Caco-2 (cell line): ENCODE data around the gene PPP2R5C. TPM values are rescaled to one million over a fixed set of nuclear protein-coding genes. Genes with fewer than 3 reads are reported as not detected.

ENCODE experiments used
- BruUV-seq: library from RNA; stranded (reverse); fragments of 400-500 nt; replicated peaks from 2 replicates; lab custom pipeline; 2021; lab: Mats Ljungman, UMichigan
- CTCF ChIA-PET: fragments of 300-600 bp; sonication (Branson Sonifier 250); formaldehyde crosslinking; loops from one replicate; lab custom pipeline; 2022; ENCODE audit warnings: antibody characterized with exemption; lab: Charles Lee
- POLR2A ChIA-PET: fragments of 300-600 bp; sonication (Branson Sonifier 250); formaldehyde crosslinking; loops from one replicate; lab custom pipeline; 2022; ENCODE audit warnings: antibody characterized with exemption; lab: Charles Lee
- DNase-seq, 2 experiments: peaks; one replicate each; pipeline versions ENCODE4 v3.0.0 to v3.0.0-alpha.2; 2020 to 2022
- H3K27me3 ChIP-seq: replicated peaks from 2 replicates; pipeline ENCODE4 v1.6.0; 2011; ENCODE audit warnings: low read length; ENCODE audit not compliant: control insufficient read depth, insufficient read depth
- H3K36me3 ChIP-seq: 2 replicates; pipeline ENCODE4 v1.5.1; 2011; ENCODE audit warnings: low read length; ENCODE audit not compliant: control insufficient read depth, insufficient read depth
- H3K4me1 ChIP-seq: fragments of 250-450 bp; sonication (Bioruptor Pico); 2 replicates; pipeline ENCODE4 v1.5.1; 2020; ENCODE audit warnings: mild to moderate bottlenecking
- H3K4me3 ChIP-seq: 2 replicates; pipeline ENCODE4 v1.5.1; 2011; ENCODE audit warnings: low read depth, mild to moderate bottlenecking, control low read depth, low read length
- H3K9me3 ChIP-seq: fragments of 250-450 bp; sonication (Bioruptor Pico); 2 replicates; pipeline ENCODE4 v1.5.1; 2020; ENCODE audit warnings: mild to moderate bottlenecking, moderate library complexity
- H3K27ac Mint-ChIP-seq: one replicate; pipeline ENCODE4 v1.8.0; 2022; ENCODE audit warnings: mixed read lengths; ENCODE audit not compliant: unreplicated experiment
- H3K27me3 Mint-ChIP-seq: one replicate; pipeline ENCODE4 v1.8.0; 2022; ENCODE audit warnings: mixed read lengths; ENCODE audit not compliant: insufficient read depth, unreplicated experiment
- H3K36me3 Mint-ChIP-seq: one replicate; pipeline ENCODE4 v1.8.0; 2022; ENCODE audit warnings: mild to moderate bottlenecking, mixed read lengths; ENCODE audit not compliant: insufficient read depth, unreplicated experiment
- H3K4me1 Mint-ChIP-seq: one replicate; pipeline ENCODE4 v1.8.0; 2022; ENCODE audit warnings: low read depth, mixed read lengths; ENCODE audit not compliant: unreplicated experiment
- H3K4me3 Mint-ChIP-seq: one replicate; pipeline ENCODE4 v1.8.0; 2022; ENCODE audit warnings: mild to moderate bottlenecking, moderate library complexity, mixed read lengths; ENCODE audit not compliant: unreplicated experiment
- H3K9me3 Mint-ChIP-seq: one replicate; pipeline ENCODE4 v1.8.0; 2022; ENCODE audit warnings: mixed read lengths; ENCODE audit not compliant: unreplicated experiment
- intact Hi-C: fragments of 100-400 bp; cut with micrococcal nuclease; formaldehyde crosslinking; loops from one replicate; pipeline ENCODE4 v1.10.0; 2022; ENCODE audit not compliant: unreplicated experiment
- total RNA-seq: library from RNA; stranded (reverse); gene quantifications from 2 replicates; pipeline ENCODE4 v1.2.3, GENCODE V29; 2022
- TF ChIP-seq, protein P1 (sequence below), 2 experiments: fragments of 200-600 bp in 1 of 2; IDR thresholded peaks; 1 replicate in 1 of 2; 2 replicates in 1 of 2; pipeline versions ENCODE4 v1.5.1 to v1.8.0; 2011 to 2022; ENCODE audit warnings: antibody characterized with exemption in 1 of 2, control low read depth in 1 of 2, inconsistent platforms in 1 of 2, low read depth in 1 of 2, low read length in 1 of 2, mild to moderate bottlenecking in 1 of 2, moderate library complexity in 1 of 2; ENCODE audit not compliant: insufficient read depth in 1 of 2, severe bottlenecking in 1 of 2, unreplicated experiment in 1 of 2

Gene PPP2R5C
- total RNA-seq, 1 experiment from 2014 or later = 97.5 TPM

DNA sequence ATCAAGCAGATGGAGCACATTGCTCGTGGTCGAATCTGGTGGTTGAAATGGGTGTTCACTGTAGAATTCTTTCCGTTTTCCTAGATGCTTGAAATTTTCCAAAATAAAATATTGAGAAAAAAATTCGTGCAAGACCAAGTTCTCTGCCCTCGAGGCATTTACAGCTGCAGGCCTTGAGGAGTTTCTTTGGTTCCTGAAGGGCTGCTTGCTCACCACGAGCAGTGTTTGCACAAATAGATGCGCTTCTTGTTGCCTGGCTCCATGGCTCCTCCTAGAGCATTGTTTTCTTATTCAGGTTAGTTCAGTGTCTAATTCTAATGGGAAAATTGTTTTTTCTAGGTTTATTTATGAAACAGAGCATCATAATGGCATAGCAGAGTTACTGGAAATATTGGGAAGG lies 128.4 kb downstream of the PPP2R5C start:
- no peaks in the 10 kb centered on the region for H3K27me3 ChIP-seq
- no peaks in the 10 kb centered on the region for H3K4me1 ChIP-seq
- H3K4me1 Mint-ChIP-seq = no peaks in the 10 kb centered on the region
- CTCF ChIA-PET = no interaction called here
- no TSS peak for BruUV-seq
- no peaks in the 10 kb centered on the region for H3K9me3 Mint-ChIP-seq
- POLR2A ChIA-PET = no interaction called here
- no peaks in the 10 kb centered on the region for H3K9me3 ChIP-seq
- TF ChIP-seq, protein P1, sequence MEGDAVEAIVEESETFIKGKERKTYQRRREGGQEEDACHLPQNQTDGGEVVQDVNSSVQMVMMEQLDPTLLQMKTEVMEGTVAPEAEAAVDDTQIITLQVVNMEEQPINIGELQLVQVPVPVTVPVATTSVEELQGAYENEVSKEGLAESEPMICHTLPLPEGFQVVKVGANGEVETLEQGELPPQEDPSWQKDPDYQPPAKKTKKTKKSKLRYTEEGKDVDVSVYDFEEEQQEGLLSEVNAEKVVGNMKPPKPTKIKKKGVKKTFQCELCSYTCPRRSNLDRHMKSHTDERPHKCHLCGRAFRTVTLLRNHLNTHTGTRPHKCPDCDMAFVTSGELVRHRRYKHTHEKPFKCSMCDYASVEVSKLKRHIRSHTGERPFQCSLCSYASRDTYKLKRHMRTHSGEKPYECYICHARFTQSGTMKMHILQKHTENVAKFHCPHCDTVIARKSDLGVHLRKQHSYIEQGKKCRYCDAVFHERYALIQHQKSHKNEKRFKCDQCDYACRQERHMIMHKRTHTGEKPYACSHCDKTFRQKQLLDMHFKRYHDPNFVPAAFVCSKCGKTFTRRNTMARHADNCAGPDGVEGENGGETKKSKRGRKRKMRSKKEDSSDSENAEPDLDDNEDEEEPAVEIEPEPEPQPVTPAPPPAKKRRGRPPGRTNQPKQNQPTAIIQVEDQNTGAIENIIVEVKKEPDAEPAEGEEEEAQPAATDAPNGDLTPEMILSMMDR (IDR thresholded peaks at IDR 0.05; ENCODE audit: insufficient read depth in 1 of 2, low read depth in 1 of 2, low read length in 1 of 2, severe bottlenecking in 1 of 2, unreplicated experiment in 1 of 2) = no peak
- H3K36me3 Mint-ChIP-seq = peaks cover 41% of the 10 kb centered on the region
- peak in 1 of 2 experiments; percentile 5 for DNase-seq
- H3K4me3 ChIP-seq = no peak overlapping the region
- intact Hi-C loops = loop anchor here (2.0 kb wide), 1 partner anchor 119 kb away; no protein-coding TSS in a partner anchor
- no peaks in the 10 kb centered on the region for H3K27me3 Mint-ChIP-seq
- peaks cover 3% of the 10 kb centered on the region; the same call in 1 of the 2 replicates for H3K36me3 ChIP-seq
- H3K27ac Mint-ChIP-seq = no peak overlapping the region
- H3K4me3 Mint-ChIP-seq = no peak overlapping the region

DNA sequence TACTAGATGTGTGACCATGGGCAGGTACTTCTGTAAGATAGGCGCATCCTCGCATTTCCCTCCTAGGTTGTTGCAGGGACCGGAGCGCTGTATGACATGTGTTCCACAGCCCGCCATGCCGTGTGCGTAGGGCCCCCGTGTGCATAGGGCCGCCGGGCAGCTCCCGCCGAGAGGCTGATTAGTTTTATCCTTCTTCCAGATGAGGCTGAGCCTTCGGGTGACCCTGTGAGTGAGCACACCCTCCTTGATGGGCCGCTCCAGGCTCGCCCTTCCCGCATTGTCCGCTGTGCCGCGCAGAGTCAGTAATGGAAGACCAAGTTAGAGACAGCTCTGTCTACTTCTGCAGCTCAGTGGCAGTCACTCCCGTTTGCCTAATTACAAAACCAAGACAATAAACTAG lies 130.0 kb downstream of the PPP2R5C start:
- no peak overlapping the region for H3K4me3 ChIP-seq
- no peaks in the 10 kb centered on the region for H3K4me1 ChIP-seq
- intact Hi-C loops = loop anchor here (2.0 kb wide), 1 partner anchor 121 kb away; no protein-coding TSS in a partner anchor
- Mint-ChIP-seq H3K27me3 (no peaks in the 10 kb centered on the region), H3K9me3 (no peaks in the 10 kb centered on the region), H3K36me3 (peaks cover 51% of the 10 kb centered on the region), H3K27ac (no peak overlapping the region), H3K4me3 (no peak overlapping the region), H3K4me1 (no peaks in the 10 kb centered on the region)
- CTCF ChIA-PET = interaction anchor here (0.6 kb wide), 1 partner anchor 120 kb away, joined by 5 read pairs; no protein-coding TSS in a partner anchor
- H3K36me3 ChIP-seq = no peaks in the 10 kb centered on the region
- POLR2A ChIA-PET = no interaction called here
- H3K27me3 ChIP-seq = no peaks in the 10 kb centered on the region
- no peak for DNase-seq
- BruUV-seq = no TSS peak
- H3K9me3 ChIP-seq = no peaks in the 10 kb centered on the region
- TF ChIP-seq, protein P1 (IDR thresholded peaks at IDR 0.05; ENCODE audit: insufficient read depth in 1 of 2, low read depth in 1 of 2, low read length in 1 of 2, severe bottlenecking in 1 of 2, unreplicated experiment in 1 of 2) = no peak

DNA sequence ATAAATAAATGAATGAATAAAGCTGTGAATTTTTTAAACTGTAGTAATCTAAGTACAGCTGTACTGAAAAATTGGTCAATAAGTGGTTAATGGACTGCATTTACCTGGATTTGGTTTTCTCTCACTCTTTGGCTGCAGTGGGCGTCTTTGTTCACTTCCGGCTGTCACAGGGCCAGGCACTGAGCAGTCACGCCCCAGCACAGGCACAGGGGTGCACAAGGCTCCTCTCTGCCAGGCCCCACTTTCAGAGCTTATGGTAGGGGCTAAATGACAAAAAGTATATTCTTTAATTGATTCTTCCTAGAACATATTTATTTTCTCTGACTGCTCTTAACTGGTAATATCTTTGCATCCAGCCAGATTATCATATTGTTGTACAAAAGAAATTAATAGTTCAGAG lies 132.2 kb downstream of the PPP2R5C start:
- H3K36me3 Mint-ChIP-seq = peaks cover 71% of the 10 kb centered on the region
- ChIA-PET POLR2A (no interaction called here), CTCF (no interaction called here)
- no peaks in the 10 kb centered on the region for H3K27me3 Mint-ChIP-seq
- no peak overlapping the region for H3K4me3 ChIP-seq
- no peak overlapping the region for H3K4me3 Mint-ChIP-seq
- TF ChIP-seq, protein P1 (IDR thresholded peaks at IDR 0.05; ENCODE audit: insufficient read depth in 1 of 2, low read depth in 1 of 2, low read length in 1 of 2, severe bottlenecking in 1 of 2, unreplicated experiment in 1 of 2) = no peak
- H3K36me3 ChIP-seq = no peaks in the 10 kb centered on the region; the same call in 1 of the 2 replicates
- H3K9me3 Mint-ChIP-seq = no peaks in the 10 kb centered on the region
- H3K27ac Mint-ChIP-seq = no peak overlapping the region
- BruUV-seq = no TSS peak
- intact Hi-C loops = no loop called here
- no peaks in the 10 kb centered on the region for H3K27me3 ChIP-seq
- no peaks in the 10 kb centered on the region for H3K4me1 ChIP-seq
- no peak for DNase-seq
- H3K4me1 Mint-ChIP-seq = no peaks in the 10 kb centered on the region
- no peaks in the 10 kb centered on the region for H3K9me3 ChIP-seq
